ENCODE data around the gene PKD2L2. TPM values are rescaled to one million over a fixed set of nuclear protein-coding genes. Genes with fewer than 3 reads are reported as not detected.

PKD2L2 gene
- total and polyA plus RNA-seq, 9 of the 15 experiments (the other 6 are each of a cell fraction or from before 2014, with no cell fraction given): 0.08 to 0.25 (median 0.11) TPM; not detected in 5

DNA sequence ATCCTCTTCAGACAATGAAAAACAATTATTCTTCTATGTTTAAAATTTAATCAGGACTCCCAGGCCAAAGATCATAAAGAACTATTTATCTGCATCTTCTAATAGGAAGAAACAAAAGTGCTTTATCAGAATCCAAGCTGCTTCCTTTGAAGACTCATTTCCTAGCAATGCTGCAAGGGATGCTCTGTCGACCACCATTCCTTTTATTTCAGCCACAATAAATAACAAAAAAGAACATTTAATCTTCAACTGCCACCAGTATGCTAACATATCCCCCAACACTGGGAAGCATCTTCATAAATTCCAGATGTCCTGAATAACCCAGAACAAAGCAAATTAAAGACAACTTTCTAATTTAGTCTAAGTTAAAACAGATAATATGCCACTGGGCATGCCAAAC lies 68.7 kb downstream of the PKD2L2 start:
- intact Hi-C loops (cut with micrococcal nuclease) (no loop called here), in situ Hi-C loops (cut with MboI) (no loop called here)
- no peaks in the 10 kb centered on the region for H3K9me1 ChIP-seq (ENCODE audit: control insufficient read depth, insufficient read depth, low read length)
- ChIA-PET CTCF (ENCODE audit: low intra/inter-chr PET ratio) (no interaction called here), POLR2A (interaction anchor here (0.5 kb wide), 1 partner anchor 10 kb away, joined by 4 read pairs; no protein-coding TSS in a partner anchor)
- H2AFZ ChIP-seq (ENCODE audit: low read depth, low read length): no peak overlapping the region
- no peak overlapping the region for H3K27ac ChIP-seq (ENCODE audit: extremely low read depth, low read depth, low read length)
- TF ChIP-seq, protein P1, sequence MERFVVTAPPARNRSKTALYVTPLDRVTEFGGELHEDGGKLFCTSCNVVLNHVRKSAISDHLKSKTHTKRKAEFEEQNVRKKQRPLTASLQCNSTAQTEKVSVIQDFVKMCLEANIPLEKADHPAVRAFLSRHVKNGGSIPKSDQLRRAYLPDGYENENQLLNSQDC (CRISPR knock-in tag; IDR thresholded peaks at IDR 0.05): no peak
- TF ChIP-seq CHD2 (IDR thresholded peaks at IDR 0.05; ENCODE audit: low read depth, low read length) (no peak), THRAP3 (IDR thresholded peaks at IDR 0.05; ENCODE audit: borderline replicate concordance) (no peak), GATAD2A (IDR thresholded peaks at IDR 0.05) (no peak), LEF1 (IDR thresholded peaks at IDR 0.05) (no peak)
- TF ChIP-seq, protein P2, sequence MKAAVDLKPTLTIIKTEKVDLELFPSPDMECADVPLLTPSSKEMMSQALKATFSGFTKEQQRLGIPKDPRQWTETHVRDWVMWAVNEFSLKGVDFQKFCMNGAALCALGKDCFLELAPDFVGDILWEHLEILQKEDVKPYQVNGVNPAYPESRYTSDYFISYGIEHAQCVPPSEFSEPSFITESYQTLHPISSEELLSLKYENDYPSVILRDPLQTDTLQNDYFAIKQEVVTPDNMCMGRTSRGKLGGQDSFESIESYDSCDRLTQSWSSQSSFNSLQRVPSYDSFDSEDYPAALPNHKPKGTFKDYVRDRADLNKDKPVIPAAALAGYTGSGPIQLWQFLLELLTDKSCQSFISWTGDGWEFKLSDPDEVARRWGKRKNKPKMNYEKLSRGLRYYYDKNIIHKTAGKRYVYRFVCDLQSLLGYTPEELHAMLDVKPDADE (conservative IDR thresholded peaks at IDR 0.05; ENCODE audit: control insufficient read depth, low read depth, low read length): no peak
- no peaks in the 10 kb centered on the region for H3K27me3 ChIP-seq (ENCODE audit: control insufficient read depth in 2 of 2, insufficient read depth in 2 of 2, low read length in 2 of 2)
- BruUV-seq (replicated peaks): no TSS peak
- H4K20me1 ChIP-seq (replicated peaks; ENCODE audit: control insufficient read depth, insufficient read depth, low read length): no peaks in the 10 kb centered on the region
- peaks cover 69% of the 10 kb centered on the region for H3K36me3 ChIP-seq (ENCODE audit: control insufficient read depth, insufficient read depth, low read length)
- ATAC-seq (no peak), FAIRE-seq (no peak), DNase-seq (ENCODE audit: extremely low read depth in 1 of 4, low spot score in 3 of 4) (no peak)
- H3K4me2 ChIP-seq (ENCODE audit: insufficient read depth, low read length): no peak overlapping the region
- peaks cover 0 to 8% of the 10 kb centered on the region in 2 experiments; a peak in 2 of 5 replicates for H3K4me1 ChIP-seq (replicated peaks in 1 of 2; ENCODE audit: control insufficient read depth in 2 of 2, insufficient read depth in 2 of 2, low read length in 2 of 2)
- H3K9ac ChIP-seq (ENCODE audit: insufficient read depth in 1 of 2, low read depth in 2 of 2, low read length in 2 of 2): no peak overlapping the region
- no peaks in the 10 kb centered on the region for H3K9me3 ChIP-seq (replicated peaks; ENCODE audit: control insufficient read depth, insufficient read depth, low read depth, low read length)
- H3K79me2 ChIP-seq (ENCODE audit: control insufficient read depth, insufficient read depth, low read length): no peaks in the 10 kb centered on the region
- no peak overlapping the region for H3K4me3 ChIP-seq
- WGBS (ENCODE audit: insufficient coverage, low coverage, missing lambda C conversion rate): 86% methylated on average over 1 of the region's 1 CpG
